GM23338 (cell line): ENCODE measurements around the gene SART1. TPM values are rescaled to one million over a fixed set of nuclear protein-coding genes. Genes with fewer than 3 reads are reported as not detected.

Experiments used
- ATAC-seq: fragments of 200-7000 bp; cut with Tn5 transposase; 3 replicates; pipeline ENCODE4 v1.9.1; 2020
- DNase-seq: peaks from one replicate; pipeline ENCODE4 v3.0.0-alpha.2; 2015; ENCODE audit warnings: low spot score
- H2AFZ ChIP-seq: fragments of 200-600 bp; sonication (generic); 2 replicates; pipeline ENCODE4 v1.8.0; 2016; ENCODE audit warnings: antibody characterized with exemption, mild to moderate bottlenecking, moderate library complexity
- H3F3A ChIP-seq: fragments of 200-600 bp; sonication (generic); replicated peaks from 2 replicates; pipeline ENCODE4 v1.8.0; 2017; ENCODE audit warnings: antibody characterized with exemption, mixed run types, low read depth
- H3K27ac ChIP-seq: fragments of 200-600 bp; sonication (generic); 2 replicates; pipeline ENCODE4 v1.6.1; 2016; ENCODE audit warnings: low read depth
- H3K27me3 ChIP-seq: fragments of 200-600 bp; sonication (generic); 2 replicates; pipeline ENCODE4 v1.8.0; 2016; ENCODE audit warnings: mild to moderate bottlenecking, mixed run types, moderate library complexity; ENCODE audit not compliant: insufficient read depth
- H3K36me3 ChIP-seq: fragments of 200-600 bp; sonication (generic); 2 replicates; pipeline ENCODE4 v1.8.0; 2016; ENCODE audit warnings: mild to moderate bottlenecking; ENCODE audit not compliant: insufficient read depth
- H3K4me1 ChIP-seq: fragments of 200-600 bp; sonication (generic); 2 replicates; pipeline ENCODE4 v1.8.0; 2016; ENCODE audit warnings: mild to moderate bottlenecking, moderate library complexity; ENCODE audit not compliant: insufficient read depth
- H3K4me2 ChIP-seq: fragments of 200-600 bp; sonication (generic); 2 replicates; pipeline ENCODE4 v1.7.1; 2017; ENCODE audit warnings: mixed run types
- H3K4me3 ChIP-seq: fragments of 200-600 bp; sonication (generic); 2 replicates; pipeline ENCODE4 v1.6.1; 2016; ENCODE audit warnings: mixed run types
- H3K79me2 ChIP-seq: fragments of 200-600 bp; sonication (generic); replicated peaks from 2 replicates; pipeline ENCODE4 v1.8.0; 2017; ENCODE audit warnings: mild to moderate bottlenecking; ENCODE audit not compliant: insufficient read depth
- H3K9me2 ChIP-seq: fragments of 200-600 bp; sonication (generic); 2 replicates; pipeline ENCODE4 v1.8.0; 2017; ENCODE audit not compliant: insufficient read depth
- H4K20me1 ChIP-seq: fragments of 200-600 bp; sonication (generic); replicated peaks from 2 replicates; pipeline ENCODE4 v1.8.0; 2017; ENCODE audit warnings: mild to moderate bottlenecking; ENCODE audit not compliant: insufficient read depth
- H3K27ac Mint-ChIP-seq: 2 replicates; pipeline ENCODE4 v1.8.0; 2020; ENCODE audit warnings: inconsistent platforms, mild to moderate bottlenecking, moderate library complexity, mixed read lengths
- H3K27me3 Mint-ChIP-seq: 3 replicates; pipeline ENCODE4 v1.8.0; 2022; ENCODE audit warnings: low read depth, mild to moderate bottlenecking, moderate library complexity, mixed read lengths, inconsistent platforms; ENCODE audit not compliant: insufficient read depth, poor library complexity
- H3K36me3 Mint-ChIP-seq: 3 replicates; pipeline ENCODE4 v1.8.0; 2021; ENCODE audit warnings: low read depth, mild to moderate bottlenecking, inconsistent platforms, moderate library complexity, mixed read lengths
- H3K4me1 Mint-ChIP-seq: 3 replicates; pipeline ENCODE4 v1.8.0; 2020; ENCODE audit warnings: mild to moderate bottlenecking, inconsistent platforms, mixed read lengths
- H3K4me3 Mint-ChIP-seq: 3 replicates; pipeline ENCODE4 v1.8.0; 2021; ENCODE audit warnings: moderate library complexity, mild to moderate bottlenecking, inconsistent platforms, mixed read lengths
- H3K9me3 Mint-ChIP-seq: 3 replicates; pipeline ENCODE4 v1.8.0; 2020; ENCODE audit warnings: moderate library complexity, mild to moderate bottlenecking, inconsistent platforms, mixed read lengths
- CREB1 ChIP-seq: fragments of 250-450 bp; sonication (Bioruptor Pico); IDR thresholded peaks from 2 replicates; pipeline ENCODE4 v1.5.0; 2020; ENCODE audit warnings: low read depth, mild to moderate bottlenecking, moderate library complexity
- EZH2 ChIP-seq: fragments of 200-600 bp; sonication (generic); IDR thresholded peaks from one replicate; pipeline ENCODE4 v1.8.0; 2017; ENCODE audit warnings: antibody characterized with exemption, mild to moderate bottlenecking, low read depth; ENCODE audit not compliant: unreplicated experiment
- EZH2phosphoT487 ChIP-seq: fragments of 200-600 bp; sonication (generic); IDR thresholded peaks from one replicate; pipeline ENCODE4 v1.8.1; 2018; ENCODE audit warnings: antibody characterized with exemption; ENCODE audit not compliant: unreplicated experiment
- JUNB ChIP-seq: IDR thresholded peaks from one replicate; pipeline ENCODE4 v1.6.1; 2016; ENCODE audit warnings: antibody characterized with exemption; ENCODE audit not compliant: unreplicated experiment
- NANOG ChIP-seq: IDR thresholded peaks from 2 replicates; pipeline ENCODE4 v1.6.1; 2016; ENCODE audit warnings: antibody characterized with exemption, borderline replicate concordance
- POLR2AphosphoS5 ChIP-seq: IDR thresholded peaks from 2 replicates; pipeline ENCODE4 v1.6.1; 2016; ENCODE audit warnings: antibody characterized with exemption, low read depth
- STAT1 ChIP-seq: IDR thresholded peaks from one replicate; pipeline ENCODE4 v1.6.1; 2016; ENCODE audit warnings: antibody characterized with exemption; ENCODE audit not compliant: unreplicated experiment
- ZNF114 ChIP-seq: fragments of 250-450 bp; sonication (Bioruptor Pico); IDR thresholded peaks from 2 replicates; pipeline ENCODE4 v1.5.0; 2020; ENCODE audit warnings: mild to moderate bottlenecking, moderate library complexity
- ZNF331 ChIP-seq: fragments of 250-450 bp; sonication (Bioruptor Pico); IDR thresholded peaks from 2 replicates; pipeline ENCODE4 v1.5.0; 2020; ENCODE audit warnings: low read depth, mild to moderate bottlenecking, moderate library complexity
- polyA plus RNA-seq: library from polyadenylated mRNA; unstranded; fragments of >200 nt; fragmentation: Nextera tagmentation; extraction: Ambion mirVana; gene quantifications from 2 replicates; pipeline ENCODE4 v1.2.1, GENCODE V29; 2016
- total RNA-seq: library from RNA; depleted of rRNA; stranded (reverse); fragments of >200 nt; shearing (Covaris generic); gene quantifications from 2 replicates; pipeline ENCODE4 v1.2.3, GENCODE V29; 2014
- TF ChIP-seq, protein P1 (sequence below): fragments of 250-450 bp; sonication (Bioruptor Pico); IDR thresholded peaks from 2 replicates; pipeline ENCODE4 v1.5.0; 2020; ENCODE audit warnings: mild to moderate bottlenecking, moderate library complexity
- TF ChIP-seq, protein P2 (sequence below): IDR thresholded peaks from 2 replicates; pipeline ENCODE4 v1.6.1; 2016; ENCODE audit warnings: antibody characterized with exemption
- TF ChIP-seq, protein P3 (sequence below): IDR thresholded peaks from one replicate; pipeline ENCODE4 v1.6.1; 2018; ENCODE audit warnings: antibody characterized with exemption; ENCODE audit not compliant: unreplicated experiment
- TF ChIP-seq, protein P4 (sequence below), 2 experiments: fragments of 200-600 bp in 1 of 2; sonication (generic) in 1 of 2; conservative IDR thresholded peaks; 2 replicates each; pipeline versions ENCODE4 v1.5.1 to v1.6.1; 2016 to 2017; ENCODE audit warnings: antibody characterized with exemption in 2 of 2, low read depth in 2 of 2, mild to moderate bottlenecking in 2 of 2, moderate library complexity in 1 of 2

SART1 gene
- total and polyA plus RNA-seq, 2 experiments from 2014 or later, result 43.9 to 91.0 TPM

DNA sequence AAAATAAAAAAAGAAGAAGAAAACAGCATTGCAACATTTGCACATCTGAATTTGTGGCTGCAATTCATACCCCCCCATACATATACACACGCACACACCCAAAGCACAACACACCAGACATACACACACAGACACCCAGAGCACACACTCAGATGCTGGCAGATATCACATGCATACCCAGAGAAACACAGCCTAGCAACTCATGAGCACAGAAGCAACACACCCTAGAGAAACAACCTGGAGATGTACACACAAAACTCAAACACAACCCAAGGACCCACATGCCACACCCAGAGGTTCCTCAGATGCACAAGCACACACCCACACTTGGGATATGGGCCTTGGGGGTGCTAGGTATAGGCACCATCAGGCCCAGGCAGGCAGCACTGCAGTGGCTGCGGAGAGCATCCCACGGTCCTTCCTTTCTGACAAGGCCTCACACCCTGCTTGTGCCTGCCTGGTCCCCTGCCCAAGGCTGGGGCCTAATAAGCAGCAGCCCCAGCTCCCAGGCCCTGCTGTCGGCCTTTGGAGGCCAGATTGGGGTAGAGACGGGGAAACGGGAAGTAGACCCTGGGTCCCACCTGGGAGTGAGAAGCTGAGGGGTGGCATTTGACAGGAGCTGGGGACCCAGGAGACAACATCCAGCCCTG is 53.4 kb downstream of the SART1 start (continued):
- TF ChIP-seq, protein P1, sequence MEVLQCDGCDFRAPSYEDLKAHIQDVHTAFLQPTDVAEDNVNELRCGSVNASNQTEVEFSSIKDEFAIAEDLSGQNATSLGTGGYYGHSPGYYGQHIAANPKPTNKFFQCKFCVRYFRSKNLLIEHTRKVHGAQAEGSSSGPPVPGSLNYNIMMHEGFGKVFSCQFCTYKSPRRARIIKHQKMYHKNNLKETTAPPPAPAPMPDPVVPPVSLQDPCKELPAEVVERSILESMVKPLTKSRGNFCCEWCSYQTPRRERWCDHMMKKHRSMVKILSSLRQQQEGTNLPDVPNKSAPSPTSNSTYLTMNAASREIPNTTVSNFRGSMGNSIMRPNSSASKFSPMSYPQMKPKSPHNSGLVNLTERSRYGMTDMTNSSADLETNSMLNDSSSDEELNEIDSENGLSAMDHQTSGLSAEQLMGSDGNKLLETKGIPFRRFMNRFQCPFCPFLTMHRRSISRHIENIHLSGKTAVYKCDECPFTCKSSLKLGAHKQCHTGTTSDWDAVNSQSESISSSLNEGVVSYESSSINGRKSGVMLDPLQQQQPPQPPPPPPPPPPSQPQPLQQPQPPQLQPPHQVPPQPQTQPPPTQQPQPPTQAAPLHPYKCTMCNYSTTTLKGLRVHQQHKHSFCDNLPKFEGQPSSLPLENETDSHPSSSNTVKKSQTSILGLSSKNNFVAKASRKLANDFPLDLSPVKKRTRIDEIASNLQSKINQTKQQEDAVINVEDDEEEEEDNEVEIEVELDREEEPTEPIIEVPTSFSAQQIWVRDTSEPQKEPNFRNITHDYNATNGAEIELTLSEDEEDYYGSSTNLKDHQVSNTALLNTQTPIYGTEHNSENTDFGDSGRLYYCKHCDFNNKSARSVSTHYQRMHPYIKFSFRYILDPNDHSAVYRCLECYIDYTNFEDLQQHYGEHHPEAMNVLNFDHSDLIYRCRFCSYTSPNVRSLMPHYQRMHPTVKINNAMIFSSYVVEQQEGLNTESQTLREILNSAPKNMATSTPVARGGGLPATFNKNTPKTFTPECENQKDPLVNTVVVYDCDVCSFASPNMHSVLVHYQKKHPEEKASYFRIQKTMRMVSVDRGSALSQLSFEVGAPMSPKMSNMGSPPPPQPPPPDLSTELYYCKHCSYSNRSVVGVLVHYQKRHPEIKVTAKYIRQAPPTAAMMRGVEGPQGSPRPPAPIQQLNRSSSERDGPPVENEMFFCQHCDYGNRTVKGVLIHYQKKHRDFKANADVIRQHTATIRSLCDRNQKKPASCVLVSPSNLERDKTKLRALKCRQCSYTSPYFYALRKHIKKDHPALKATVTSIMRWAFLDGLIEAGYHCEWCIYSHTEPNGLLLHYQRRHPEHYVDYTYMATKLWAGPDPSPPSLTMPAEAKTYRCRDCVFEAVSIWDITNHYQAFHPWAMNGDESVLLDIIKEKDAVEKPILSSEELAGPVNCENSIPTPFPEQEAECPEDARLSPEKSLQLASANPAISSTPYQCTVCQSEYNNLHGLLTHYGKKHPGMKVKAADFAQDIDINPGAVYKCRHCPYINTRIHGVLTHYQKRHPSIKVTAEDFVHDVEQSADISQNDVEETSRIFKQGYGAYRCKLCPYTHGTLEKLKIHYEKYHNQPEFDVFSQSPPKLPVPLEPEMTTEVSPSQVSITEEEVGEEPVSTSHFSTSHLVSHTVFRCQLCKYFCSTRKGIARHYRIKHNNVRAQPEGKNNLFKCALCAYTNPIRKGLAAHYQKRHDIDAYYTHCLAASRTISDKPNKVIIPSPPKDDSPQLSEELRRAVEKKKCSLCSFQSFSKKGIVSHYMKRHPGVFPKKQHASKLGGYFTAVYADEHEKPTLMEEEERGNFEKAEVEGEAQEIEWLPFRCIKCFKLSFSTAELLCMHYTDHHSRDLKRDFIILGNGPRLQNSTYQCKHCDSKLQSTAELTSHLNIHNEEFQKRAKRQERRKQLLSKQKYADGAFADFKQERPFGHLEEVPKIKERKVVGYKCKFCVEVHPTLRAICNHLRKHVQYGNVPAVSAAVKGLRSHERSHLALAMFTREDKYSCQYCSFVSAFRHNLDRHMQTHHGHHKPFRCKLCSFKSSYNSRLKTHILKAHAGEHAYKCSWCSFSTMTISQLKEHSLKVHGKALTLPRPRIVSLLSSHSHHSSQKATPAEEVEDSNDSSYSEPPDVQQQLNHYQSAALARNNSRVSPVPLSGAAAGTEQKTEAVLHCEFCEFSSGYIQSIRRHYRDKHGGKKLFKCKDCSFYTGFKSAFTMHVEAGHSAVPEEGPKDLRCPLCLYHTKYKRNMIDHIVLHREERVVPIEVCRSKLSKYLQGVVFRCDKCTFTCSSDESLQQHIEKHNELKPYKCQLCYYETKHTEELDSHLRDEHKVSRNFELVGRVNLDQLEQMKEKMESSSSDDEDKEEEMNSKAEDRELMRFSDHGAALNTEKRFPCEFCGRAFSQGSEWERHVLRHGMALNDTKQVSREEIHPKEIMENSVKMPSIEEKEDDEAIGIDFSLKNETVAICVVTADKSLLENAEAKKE, result no peak

DNA sequence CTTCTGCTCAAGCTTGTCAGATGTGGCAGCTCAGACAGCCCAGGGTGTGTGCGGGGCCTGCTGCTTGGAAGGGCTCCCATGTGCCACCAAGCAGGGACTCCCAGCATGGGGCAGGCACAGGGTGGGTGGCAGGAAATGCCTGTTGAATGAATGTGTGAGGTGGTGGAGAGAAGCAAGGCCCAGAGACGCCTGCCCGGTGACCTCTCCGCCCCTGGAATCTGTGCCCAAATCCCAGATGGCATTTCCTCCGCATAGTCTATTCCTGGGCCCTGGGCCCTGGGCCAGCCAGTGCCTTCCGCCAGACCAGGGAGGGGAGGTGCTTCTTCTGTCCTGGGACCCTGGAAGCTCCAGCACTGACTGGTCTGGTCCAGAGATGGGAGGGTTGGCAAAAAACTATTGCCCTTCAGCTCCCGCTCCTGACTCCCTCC is 53.9 kb downstream of the SART1 start:
- Histone ChIP-seq H3K9me2 (no peaks in the 10 kb centered on the region), H3K27me3 (peaks cover 23% of the 10 kb centered on the region), H4K20me1 (no peaks in the 10 kb centered on the region), H2AFZ (no peak overlapping the region), H3K4me2 (no peak overlapping the region), H3K4me1 (no peaks in the 10 kb centered on the region), H3K27ac (no peak overlapping the region), H3K36me3 (no peaks in the 10 kb centered on the region), H3K79me2 (no peaks in the 10 kb centered on the region), H3F3A (0 out of 2 replicates have a peak, but pooled peaks cover 3% of the 10 kb centered on the region), H3K4me3 (no peak overlapping the region)
- Mint-ChIP-seq H3K36me3 (no peaks in the 10 kb centered on the region), H3K9me3 (no peaks in the 10 kb centered on the region), H3K27me3 (peaks cover 20% of the 10 kb centered on the region), H3K27ac (no peak overlapping the region), H3K4me3 (no peak overlapping the region), H3K4me1 (no peaks in the 10 kb centered on the region)
- ATAC-seq, result no peak
- no peak for DNase-seq
- no peak for TF ChIP-seq CREB1 (CRISPR knock-in tag)
- TF ChIP-seq ZNF114 (CRISPR knock-in tag), result no peak
- no peak for TF ChIP-seq STAT1
- no peak for TF ChIP-seq NANOG
- TF ChIP-seq, protein P2, sequence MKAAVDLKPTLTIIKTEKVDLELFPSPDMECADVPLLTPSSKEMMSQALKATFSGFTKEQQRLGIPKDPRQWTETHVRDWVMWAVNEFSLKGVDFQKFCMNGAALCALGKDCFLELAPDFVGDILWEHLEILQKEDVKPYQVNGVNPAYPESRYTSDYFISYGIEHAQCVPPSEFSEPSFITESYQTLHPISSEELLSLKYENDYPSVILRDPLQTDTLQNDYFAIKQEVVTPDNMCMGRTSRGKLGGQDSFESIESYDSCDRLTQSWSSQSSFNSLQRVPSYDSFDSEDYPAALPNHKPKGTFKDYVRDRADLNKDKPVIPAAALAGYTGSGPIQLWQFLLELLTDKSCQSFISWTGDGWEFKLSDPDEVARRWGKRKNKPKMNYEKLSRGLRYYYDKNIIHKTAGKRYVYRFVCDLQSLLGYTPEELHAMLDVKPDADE, result no peak
- no peak for TF ChIP-seq EZH2
- TF ChIP-seq POLR2AphosphoS5, result no peak
- TF ChIP-seq JUNB, result no peak
- TF ChIP-seq, protein P3, sequence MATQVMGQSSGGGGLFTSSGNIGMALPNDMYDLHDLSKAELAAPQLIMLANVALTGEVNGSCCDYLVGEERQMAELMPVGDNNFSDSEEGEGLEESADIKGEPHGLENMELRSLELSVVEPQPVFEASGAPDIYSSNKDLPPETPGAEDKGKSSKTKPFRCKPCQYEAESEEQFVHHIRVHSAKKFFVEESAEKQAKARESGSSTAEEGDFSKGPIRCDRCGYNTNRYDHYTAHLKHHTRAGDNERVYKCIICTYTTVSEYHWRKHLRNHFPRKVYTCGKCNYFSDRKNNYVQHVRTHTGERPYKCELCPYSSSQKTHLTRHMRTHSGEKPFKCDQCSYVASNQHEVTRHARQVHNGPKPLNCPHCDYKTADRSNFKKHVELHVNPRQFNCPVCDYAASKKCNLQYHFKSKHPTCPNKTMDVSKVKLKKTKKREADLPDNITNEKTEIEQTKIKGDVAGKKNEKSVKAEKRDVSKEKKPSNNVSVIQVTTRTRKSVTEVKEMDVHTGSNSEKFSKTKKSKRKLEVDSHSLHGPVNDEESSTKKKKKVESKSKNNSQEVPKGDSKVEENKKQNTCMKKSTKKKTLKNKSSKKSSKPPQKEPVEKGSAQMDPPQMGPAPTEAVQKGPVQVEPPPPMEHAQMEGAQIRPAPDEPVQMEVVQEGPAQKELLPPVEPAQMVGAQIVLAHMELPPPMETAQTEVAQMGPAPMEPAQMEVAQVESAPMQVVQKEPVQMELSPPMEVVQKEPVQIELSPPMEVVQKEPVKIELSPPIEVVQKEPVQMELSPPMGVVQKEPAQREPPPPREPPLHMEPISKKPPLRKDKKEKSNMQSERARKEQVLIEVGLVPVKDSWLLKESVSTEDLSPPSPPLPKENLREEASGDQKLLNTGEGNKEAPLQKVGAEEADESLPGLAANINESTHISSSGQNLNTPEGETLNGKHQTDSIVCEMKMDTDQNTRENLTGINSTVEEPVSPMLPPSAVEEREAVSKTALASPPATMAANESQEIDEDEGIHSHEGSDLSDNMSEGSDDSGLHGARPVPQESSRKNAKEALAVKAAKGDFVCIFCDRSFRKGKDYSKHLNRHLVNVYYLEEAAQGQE, result no peak
- TF ChIP-seq EZH2phosphoT487, result no peak
- TF ChIP-seq ZNF331 (CRISPR knock-in tag), result no peak
- TF ChIP-seq, protein P4, sequence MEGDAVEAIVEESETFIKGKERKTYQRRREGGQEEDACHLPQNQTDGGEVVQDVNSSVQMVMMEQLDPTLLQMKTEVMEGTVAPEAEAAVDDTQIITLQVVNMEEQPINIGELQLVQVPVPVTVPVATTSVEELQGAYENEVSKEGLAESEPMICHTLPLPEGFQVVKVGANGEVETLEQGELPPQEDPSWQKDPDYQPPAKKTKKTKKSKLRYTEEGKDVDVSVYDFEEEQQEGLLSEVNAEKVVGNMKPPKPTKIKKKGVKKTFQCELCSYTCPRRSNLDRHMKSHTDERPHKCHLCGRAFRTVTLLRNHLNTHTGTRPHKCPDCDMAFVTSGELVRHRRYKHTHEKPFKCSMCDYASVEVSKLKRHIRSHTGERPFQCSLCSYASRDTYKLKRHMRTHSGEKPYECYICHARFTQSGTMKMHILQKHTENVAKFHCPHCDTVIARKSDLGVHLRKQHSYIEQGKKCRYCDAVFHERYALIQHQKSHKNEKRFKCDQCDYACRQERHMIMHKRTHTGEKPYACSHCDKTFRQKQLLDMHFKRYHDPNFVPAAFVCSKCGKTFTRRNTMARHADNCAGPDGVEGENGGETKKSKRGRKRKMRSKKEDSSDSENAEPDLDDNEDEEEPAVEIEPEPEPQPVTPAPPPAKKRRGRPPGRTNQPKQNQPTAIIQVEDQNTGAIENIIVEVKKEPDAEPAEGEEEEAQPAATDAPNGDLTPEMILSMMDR (conservative IDR thresholded peaks at IDR 0.05; ENCODE audit: low read depth in 2 of 2), result no peak
